IPS DF 6.9 (cell line): Measurements from ENCODE around the gene F12.

Source experiments
- DNase-seq: peaks from one replicate; pipeline ENCODE4 v3.0.0-alpha.2; 2013; ENCODE audit warnings: low read depth, low spot score
- H3K27ac ChIP-seq: one replicate; pipeline ENCODE4 v1.5.1; 2013; ENCODE audit warnings: low read length, control low read depth
- H3K27me3 ChIP-seq: 2 replicates; pipeline ENCODE4 v1.6.1; 2013; ENCODE audit warnings: mild to moderate bottlenecking, low read length; ENCODE audit not compliant: control insufficient read depth, insufficient read depth
- H3K36me3 ChIP-seq: 2 replicates; pipeline ENCODE4 v1.6.1; 2013; ENCODE audit warnings: low read length; ENCODE audit not compliant: control insufficient read depth, insufficient read depth
- H3K4me1 ChIP-seq: 2 replicates; pipeline ENCODE4 v1.6.1; 2013; ENCODE audit warnings: low read length; ENCODE audit not compliant: control insufficient read depth, insufficient read depth
- H3K4me3 ChIP-seq: 2 replicates; pipeline ENCODE4 v1.5.1; 2013; ENCODE audit warnings: mild to moderate bottlenecking, low read length
- H3K9me3 ChIP-seq: 2 replicates; pipeline ENCODE4 v1.6.1; 2013; ENCODE audit warnings: low read length, inconsistent platforms; ENCODE audit not compliant: control insufficient read depth, insufficient read depth
- WGBS: extraction: QIAGEN DNeasy Blood & Tissue Kit; methylation state at CpG from one replicate; pipeline ENCODE4 v1.1.7; 2013; ENCODE audit warnings: mixed read lengths, missing lambda C conversion rate; ENCODE audit not compliant: insufficient read length, insufficient coverage; 5-methylcytosine and 5-hydroxymethylcytosine counted together

Gene F12

DNA sequence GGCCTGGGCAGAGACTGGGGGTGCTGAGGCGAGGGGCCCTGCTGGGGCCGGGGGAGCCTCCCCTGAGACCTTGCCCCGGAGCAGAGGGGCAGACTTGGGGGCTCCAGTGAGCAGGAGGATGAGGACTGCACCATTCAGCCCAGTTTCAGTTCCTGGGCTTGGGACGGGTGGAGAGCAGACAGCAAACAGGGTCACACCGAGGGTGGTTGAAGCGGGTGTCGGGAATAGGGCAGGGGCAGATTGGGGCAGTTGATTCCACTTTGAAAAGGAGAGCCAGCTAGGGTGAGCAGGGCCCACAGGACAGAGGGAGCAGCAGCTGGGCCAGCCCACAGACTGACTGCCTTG lies 21.6 kb upstream of the F12 start:
- Histone ChIP-seq H3K36me3 (peaks cover 36% of the 10 kb centered on the region), H3K9me3 (no peaks in the 10 kb centered on the region), H3K27me3 (no peaks in the 10 kb centered on the region), H3K4me1 (no peaks in the 10 kb centered on the region), H3K27ac (no peak overlapping the region), H3K4me3 (no peak overlapping the region)
- no CpG with 5 or more reads among the region's 7 CpGs for WGBS
- no peak for DNase-seq

DNA sequence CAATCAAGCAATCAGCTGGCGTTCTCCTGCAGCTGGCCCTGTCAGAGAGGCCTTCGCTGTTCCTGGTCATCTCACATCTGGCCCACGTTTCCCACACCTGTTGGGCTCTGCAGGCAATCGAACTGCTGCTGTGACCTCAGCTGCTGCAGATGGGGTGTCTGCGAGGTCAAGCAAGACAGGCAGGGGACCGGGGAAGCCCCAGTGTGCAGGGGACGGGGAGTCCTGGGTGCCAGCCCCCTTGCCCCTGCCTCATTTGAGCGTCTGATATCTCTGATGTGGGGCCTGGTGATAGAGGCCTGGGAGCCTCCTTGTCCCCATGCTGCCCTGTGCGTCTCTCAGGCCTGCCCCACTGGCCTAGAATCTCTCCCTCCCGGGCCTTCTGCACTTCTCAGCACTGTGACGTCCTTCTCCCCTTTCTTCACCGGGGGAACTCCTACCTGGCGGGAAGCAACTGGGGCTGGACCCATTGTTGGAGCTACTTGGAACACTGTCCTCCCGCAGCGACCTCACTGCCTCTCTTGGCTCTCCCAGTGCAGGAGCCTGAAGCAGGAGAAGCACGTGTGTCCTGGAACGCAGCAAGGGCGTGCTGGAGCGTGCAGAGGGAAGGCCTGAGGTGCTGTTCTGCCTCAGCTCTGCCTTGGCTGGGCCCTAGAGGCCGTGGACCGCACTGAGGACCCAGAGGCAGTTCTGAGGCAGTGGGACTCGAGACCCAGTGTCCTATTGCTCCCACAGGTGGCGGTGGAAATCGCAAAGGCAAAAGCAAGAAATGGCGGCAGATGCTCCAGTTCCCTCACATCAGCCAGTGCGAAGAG lies 21.0 kb upstream of the F12 start:
- WGBS = no CpG with 5 or more reads among the region's 26 CpGs
- DNase-seq = no peak
- H3K4me3 ChIP-seq = no peak overlapping the region
- H3K9me3 ChIP-seq = no peaks in the 10 kb centered on the region
- no peak overlapping the region for H3K27ac ChIP-seq
- peaks cover 34% of the 10 kb centered on the region for H3K36me3 ChIP-seq
- no peaks in the 10 kb centered on the region for H3K27me3 ChIP-seq
- no peaks in the 10 kb centered on the region for H3K4me1 ChIP-seq

DNA sequence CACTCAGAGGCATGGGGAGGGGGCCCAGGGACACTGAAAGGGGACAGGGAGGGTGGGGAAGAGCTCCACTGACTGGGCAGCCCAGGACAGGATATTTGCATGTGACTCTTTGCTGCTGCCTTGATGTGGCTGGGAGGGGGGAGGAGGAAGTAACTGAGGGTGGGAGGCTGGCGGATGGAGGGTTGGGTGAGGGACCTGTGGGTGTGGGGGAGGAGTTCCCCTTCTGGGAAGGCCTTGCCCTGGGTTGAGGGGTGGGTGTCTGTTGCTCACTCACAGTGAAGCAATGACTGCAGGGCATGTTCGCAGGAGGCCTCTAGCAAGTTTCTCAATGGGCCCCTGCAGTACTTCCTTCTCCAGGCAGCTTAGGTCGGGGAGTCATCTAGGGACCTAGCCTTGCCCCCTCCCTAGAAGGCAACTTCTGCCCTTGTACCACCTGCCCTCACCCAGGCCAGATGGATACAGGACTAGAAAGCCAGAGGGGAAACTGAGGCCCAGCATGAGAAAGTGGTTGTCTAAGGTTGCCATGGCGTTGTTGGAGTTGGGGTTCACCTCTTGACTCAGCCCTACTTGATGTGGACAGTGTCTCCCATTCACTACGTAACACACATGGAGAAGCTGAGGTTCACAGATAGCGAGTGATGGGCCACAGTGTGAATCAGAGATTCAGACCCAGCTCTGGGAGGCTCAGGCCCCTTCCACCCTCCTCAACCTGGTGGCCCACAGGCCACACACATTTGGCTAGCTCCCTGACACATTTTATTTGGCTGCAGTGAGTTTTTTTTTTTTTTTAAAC lies 20.1 kb upstream of the F12 start:
- no CpG with 5 or more reads among the region's 6 CpGs for WGBS
- H3K4me3 ChIP-seq = no peak overlapping the region
- DNase-seq = no peak
- H3K27ac ChIP-seq = no peak overlapping the region
- H3K36me3 ChIP-seq = peaks cover 25% of the 10 kb centered on the region
- H3K9me3 ChIP-seq = no peaks in the 10 kb centered on the region
- no peaks in the 10 kb centered on the region for H3K27me3 ChIP-seq
- no peaks in the 10 kb centered on the region for H3K4me1 ChIP-seq

DNA sequence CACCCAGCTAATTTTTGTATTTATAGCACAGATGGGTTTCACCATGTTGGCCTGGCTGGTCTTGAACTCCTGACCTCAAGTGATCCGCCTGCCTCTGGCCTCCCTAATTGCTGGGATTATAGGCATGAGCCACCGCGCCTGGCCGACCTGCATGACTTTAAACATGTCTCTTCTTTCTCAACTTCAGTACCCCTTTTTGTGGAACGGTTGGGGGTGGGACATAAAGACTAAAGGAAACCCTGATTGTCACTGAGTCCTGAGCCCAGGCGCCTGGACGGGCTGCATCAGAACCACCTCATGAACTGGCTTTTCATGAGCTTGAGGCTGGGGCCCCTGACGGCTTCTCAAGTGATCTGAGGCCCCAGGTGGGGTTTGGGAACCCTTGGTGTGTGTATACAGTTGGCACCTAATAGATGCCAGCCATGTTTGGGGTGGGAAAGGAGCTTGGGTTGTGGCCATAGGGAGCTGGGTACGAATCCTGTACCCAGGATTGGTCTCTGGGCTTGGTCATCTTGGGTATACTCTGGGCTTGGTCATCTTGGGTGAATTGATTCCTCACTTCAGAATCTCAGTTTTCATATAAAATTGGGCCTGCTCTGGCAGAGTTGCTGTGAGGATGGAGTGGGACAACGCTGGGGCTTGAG lies 19.3 kb upstream of the F12 start:
- no CpG with 5 or more reads among the region's 10 CpGs for WGBS
- H3K27me3 ChIP-seq = no peaks in the 10 kb centered on the region
- no peaks in the 10 kb centered on the region for H3K4me1 ChIP-seq
- no peak overlapping the region for H3K27ac ChIP-seq
- H3K9me3 ChIP-seq = no peaks in the 10 kb centered on the region
- no peak for DNase-seq
- peaks cover 19% of the 10 kb centered on the region for H3K36me3 ChIP-seq
- H3K4me3 ChIP-seq = no peak overlapping the region

DNA sequence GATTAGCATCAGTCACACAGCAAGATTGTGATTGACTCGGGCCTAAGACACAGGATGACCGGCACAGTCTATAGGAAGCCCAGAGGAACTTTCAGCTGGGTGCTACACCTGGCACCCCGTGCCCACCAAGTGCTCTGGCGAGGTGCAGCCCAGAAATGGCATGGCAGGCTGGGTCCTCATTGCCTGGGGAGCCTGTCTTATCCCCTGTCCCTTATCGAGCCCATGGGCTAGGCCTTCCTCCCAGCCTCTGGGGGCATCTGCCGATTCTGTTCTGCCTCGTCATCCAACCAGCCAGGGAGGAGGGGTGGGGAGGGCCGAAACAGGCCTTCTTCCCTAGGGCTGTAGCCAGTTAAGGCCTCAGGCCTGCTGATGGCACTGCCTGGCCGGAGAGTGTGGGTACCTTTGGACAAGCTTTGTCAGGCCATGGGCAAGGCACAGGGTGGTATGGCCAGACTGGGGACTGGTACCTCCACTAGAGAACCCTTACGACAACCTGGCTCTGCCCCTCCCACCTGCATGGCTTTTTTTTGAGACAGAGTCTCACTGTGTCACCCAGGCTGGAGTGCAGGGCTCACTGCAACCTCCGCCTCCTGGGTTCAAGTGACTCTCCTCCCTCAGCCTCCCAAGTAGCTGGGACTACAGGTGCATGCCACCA lies 18.7 kb upstream of the F12 start:
- Histone ChIP-seq H3K9me3 (no peaks in the 10 kb centered on the region), H3K27ac (no peak overlapping the region), H3K4me3 (no peak overlapping the region), H3K27me3 (no peaks in the 10 kb centered on the region), H3K36me3 (peaks cover 14% of the 10 kb centered on the region; the same call in 1 of the 2 replicates), H3K4me1 (no peaks in the 10 kb centered on the region)
- WGBS = no CpG with 5 or more reads among the region's 11 CpGs
- DNase-seq = no peak

DNA sequence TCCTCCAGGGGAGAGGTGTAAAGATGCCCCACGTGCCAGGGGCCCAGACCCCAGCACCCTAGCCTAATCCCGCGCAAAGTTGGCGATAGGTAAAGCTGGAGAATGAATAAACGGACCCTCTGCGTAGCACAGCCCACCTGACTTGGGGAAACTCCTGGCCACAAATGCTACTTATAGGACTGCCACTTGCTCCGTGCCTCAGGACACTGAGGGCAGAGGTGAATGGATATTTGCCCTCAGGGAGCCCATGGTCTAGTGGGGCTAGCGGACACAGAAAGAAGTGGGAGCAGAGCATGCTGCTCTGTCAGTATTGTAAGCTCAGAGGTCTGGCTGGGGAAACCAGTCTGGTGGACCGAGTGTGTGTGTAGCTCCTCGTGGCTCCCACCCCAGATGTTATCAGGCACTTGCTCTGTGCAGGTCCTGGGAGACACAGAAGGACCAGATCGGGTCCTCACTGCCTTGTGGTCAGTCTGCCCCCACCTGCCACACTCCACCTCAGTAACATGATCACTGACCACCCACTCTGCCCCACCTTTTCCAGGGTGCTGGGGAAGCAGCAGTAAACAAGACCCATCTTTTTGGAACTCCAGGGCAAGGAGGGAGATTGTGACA lies 18.0 kb upstream of the F12 start:
- H3K4me3 ChIP-seq = peak overlapping the region; percentile 74; the same call in 1 of the 2 replicates
- H3K36me3 ChIP-seq = peaks cover 13% of the 10 kb centered on the region; the same call in 1 of the 2 replicates
- no CpG with 5 or more reads among the region's 11 CpGs for WGBS
- no peaks in the 10 kb centered on the region for H3K4me1 ChIP-seq
- no peak overlapping the region for H3K27ac ChIP-seq
- DNase-seq = no peak
- no peaks in the 10 kb centered on the region for H3K27me3 ChIP-seq
- no peaks in the 10 kb centered on the region for H3K9me3 ChIP-seq

DNA sequence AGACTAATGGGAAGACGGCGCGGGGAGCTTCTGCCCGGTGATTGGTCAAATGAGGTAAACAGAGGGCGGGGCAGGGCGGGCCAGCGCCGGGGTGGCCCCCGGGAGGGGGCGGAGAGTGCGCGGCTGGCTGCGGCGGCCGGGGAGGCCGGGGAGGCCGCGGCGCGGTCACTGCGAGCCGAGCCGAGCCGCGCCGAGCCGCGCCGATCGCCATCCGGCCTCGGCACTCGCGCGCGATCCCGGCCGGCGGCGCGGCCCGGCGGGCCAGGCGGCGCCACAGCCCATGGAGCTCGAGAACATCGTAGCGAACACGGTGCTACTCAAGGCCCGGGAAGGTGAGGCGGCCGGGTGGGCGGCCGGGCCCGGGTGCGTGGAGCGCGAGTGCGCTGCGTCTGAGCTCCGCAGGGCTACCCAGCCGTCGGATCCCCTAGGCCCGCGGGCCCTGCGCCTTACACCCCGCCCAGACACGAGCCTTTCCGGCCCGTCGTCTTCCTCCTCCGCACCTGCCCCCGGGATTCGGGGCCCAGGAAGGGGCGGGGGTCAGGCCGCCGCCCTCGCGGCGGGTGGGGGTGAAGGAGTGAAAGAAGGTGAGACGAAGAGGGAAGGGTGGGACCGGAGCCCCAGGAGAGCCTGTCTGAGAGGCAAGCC lies 17.3 kb upstream of the F12 start, which contains the start of gene GRK6:
TSS of gene GRK6 (plus strand) at position 111 of the 645 bp plus-strand sequence. CDS start at position 281, 170 bp downstream.
- H3K9me3 ChIP-seq = no peaks in the 10 kb centered on the region
- no peaks in the 10 kb centered on the region for H3K4me1 ChIP-seq
- H3K27me3 ChIP-seq = no peaks in the 10 kb centered on the region
- no peak for DNase-seq
- peaks cover 6% of the 10 kb centered on the region; the same call in 1 of the 2 replicates for H3K36me3 ChIP-seq
- H3K4me3 ChIP-seq = peak within 1 kb of the TSS; percentile 76
- WGBS = no CpG with 5 or more reads among the region's 82 CpGs
- H3K27ac ChIP-seq = no peak within 1 kb of the TSS

DNA sequence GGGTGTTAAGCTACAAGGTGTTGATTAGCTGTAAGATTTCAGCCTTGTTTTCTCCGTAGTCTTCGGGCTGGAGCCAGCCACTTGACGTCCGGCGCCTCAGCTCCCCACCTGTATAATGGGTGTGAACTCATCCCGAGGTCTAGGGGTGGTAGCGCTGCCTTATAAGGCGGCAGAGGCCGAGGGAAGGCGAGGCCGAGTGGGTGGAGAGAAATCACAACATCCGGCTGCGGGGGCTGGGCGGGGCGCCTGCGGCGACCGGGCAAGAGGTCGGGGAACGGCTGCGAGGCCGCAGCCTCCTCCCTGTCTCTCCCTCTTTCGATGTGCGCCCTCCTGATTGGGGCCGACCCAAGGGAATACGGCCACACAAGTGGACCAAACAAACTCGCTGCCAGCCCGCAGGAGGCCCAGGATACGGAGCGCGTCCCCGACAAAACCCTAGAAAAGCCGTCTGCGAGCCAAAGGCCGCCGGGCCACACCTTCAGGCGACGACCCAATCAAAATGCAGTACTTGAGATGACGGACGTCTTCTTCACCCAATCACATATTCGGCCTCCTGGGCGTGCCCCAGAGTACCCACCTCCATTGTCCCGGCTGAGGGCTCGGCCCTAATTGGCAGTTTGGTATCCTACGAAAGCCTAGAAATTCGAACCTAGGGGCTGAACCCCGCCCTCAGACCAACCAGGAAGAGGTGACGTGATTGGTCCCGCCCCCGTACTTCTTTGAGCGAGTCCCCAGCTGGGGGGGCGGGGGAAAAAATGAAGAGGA lies 16.6 kb upstream of the F12 start:
- DNase-seq = peak; percentile 100
- no peaks in the 10 kb centered on the region for H3K4me1 ChIP-seq
- H3K27ac ChIP-seq = no peak overlapping the region
- no CpG with 5 or more reads among the region's 52 CpGs for WGBS
- no peaks in the 10 kb centered on the region for H3K27me3 ChIP-seq
- H3K9me3 ChIP-seq = no peaks in the 10 kb centered on the region
- H3K4me3 ChIP-seq = peak overlapping the region; percentile 76; the same call in 1 of the 2 replicates
- H3K36me3 ChIP-seq = no peaks in the 10 kb centered on the region; the same call in 1 of the 2 replicates

DNA sequence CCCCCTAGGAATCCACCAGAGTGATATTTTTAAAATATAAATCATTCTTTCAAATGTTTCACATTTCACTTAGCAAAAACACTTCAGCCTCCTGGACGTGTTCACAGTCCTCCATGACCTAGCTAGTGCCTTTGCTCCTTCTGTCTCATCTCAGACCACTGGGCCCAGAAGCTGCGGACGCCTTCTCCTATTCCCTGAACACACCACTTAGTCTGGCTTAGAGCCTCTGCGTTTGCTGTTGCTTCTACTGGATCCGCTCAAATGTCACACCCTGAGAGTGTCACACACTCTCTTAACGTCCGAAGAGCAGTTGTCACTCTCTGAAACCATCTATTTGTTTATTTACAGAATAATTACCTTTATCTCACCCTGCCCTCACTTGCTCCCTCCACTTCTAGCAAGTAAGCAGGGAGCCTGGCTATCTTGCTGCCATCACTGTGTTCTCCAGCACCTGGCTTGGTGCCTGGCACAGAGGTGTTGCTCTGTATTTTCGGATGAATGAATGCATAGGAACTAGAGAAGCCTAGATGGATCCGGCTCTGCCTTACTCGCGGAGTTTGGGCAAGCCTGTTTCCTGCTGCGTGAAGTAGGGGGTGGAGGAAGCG lies 15.9 kb upstream of the F12 start:
- H3K4me1 ChIP-seq = no peaks in the 10 kb centered on the region
- no peaks in the 10 kb centered on the region for H3K27me3 ChIP-seq
- no peak for DNase-seq
- peak overlapping the region; percentile 76; the same call in 1 of the 2 replicates for H3K4me3 ChIP-seq
- WGBS = no CpG with 5 or more reads among the region's 13 CpGs
- no peak overlapping the region for H3K27ac ChIP-seq
- H3K36me3 ChIP-seq = no peaks in the 10 kb centered on the region
- no peaks in the 10 kb centered on the region for H3K9me3 ChIP-seq
